Stimulated activated CD8-positive, alpha-beta memory T cell treated with anti-CD3 and anti-CD28 coated beads, Interleukin-15, amount 100 ng/mL, for 24 hours (primary cell): ENCODE measurements around the gene CLTCL1.
A peak's percentile ranks its signal among the peaks of the same experiment; 100 is the strongest.

Experiments used
- DNase-seq: peaks from one replicate; pipeline ENCODE4 v3.0.0-alpha.2; 2020; ENCODE audit warnings: low read depth

The CLTCL1 gene

DNA sequence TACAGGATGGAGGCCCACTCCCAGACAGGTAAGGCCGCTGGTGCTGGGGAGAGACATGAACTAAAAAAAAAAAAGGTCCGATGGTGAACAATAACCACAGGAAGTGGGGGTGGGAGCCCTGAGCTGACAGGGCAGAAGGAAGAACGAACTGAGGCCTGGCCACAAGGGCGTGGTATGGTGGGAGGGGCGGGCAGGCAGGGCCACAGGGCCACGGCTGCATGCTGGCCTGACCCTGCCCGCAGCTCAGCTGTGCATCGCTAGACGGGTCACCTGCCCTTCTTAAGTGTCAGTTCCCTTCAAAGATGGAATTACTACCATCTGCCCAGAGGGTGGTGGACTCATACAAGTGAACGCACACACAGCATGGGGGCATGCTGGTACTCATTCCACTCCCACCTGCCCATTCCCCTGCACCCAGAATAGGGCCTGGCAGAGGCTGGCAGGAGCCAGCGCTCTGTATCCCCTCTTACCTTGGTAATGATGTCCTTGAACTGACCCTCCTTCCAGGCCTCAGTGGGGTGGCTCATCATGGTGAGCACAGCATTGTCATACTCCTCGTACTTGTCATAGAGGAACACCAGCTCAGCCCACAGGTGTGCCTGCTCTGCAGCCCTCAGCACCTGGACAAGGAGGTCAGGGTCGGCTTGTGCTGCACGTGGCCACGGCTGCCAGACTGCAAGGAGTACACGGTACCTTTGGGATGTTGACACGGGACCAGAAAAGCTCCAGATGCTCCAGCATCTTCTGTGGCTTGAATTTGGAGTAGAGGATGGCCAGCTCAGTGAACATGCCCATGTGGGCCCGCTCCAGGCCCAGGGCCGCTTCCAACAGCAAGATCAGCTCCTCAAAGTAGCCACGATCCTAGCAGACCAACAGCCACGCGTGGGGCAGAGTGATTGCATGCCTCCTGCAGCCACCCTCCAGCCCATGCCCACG, 95.5 kb downstream of the CLTCL1 start:
- no peak for DNase-seq

DNA sequence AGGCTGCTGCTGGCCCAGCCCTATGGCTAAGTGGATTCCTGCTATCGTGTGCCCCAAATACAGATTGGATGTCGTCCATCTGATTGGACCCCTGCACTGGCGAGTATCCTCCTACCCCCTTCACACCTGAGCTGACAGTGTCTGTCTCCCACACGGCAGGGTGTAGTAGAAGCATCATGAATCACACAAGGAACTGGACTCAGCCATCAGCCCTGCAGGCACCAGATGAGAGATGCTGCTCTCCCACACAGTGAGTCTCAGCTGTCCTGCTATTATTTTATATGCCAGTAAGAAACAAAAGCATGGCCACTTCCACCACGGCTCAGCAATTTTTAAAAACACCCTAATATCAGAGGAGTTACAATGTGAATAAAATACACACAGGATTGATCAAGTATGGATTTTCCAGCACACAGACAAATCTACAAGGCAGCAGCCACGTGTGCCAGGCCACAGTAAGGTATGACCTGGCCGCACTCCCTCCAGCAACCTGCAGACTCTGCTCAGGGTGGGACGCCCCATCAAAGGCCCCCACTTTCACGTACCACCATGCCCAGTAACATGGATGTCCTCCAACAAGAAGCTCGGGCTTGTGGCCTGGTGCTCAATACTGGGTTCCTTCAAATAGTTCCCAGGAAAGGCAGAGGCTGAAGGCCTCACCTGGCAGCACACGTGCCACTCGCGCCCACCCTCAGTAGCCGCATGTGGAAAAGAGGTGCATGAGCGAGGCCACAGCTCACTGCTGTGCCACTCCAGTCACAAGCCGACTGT, 96.6 kb downstream of the CLTCL1 start:
- DNase-seq = no peak

DNA sequence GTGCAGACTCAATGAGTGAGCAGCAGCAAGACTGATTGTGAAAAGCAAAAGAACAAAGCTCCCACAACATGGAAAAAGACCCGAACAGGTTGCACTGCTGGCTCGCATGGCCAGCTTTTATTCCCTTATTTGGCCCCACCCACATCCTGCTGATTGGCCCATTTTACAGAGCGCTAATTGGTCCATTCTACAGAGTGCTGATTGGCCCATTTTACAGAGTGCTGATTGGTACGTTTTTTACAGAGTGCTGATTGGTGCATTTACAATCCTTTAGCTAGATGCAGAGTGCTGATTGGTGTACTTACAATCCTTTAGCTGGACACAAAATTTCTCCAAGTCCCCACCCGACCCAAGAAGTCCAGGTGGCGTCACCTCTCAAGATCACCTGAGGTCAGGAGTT, 97.6 kb downstream of the CLTCL1 start:
- DNase-seq = no peak

DNA sequence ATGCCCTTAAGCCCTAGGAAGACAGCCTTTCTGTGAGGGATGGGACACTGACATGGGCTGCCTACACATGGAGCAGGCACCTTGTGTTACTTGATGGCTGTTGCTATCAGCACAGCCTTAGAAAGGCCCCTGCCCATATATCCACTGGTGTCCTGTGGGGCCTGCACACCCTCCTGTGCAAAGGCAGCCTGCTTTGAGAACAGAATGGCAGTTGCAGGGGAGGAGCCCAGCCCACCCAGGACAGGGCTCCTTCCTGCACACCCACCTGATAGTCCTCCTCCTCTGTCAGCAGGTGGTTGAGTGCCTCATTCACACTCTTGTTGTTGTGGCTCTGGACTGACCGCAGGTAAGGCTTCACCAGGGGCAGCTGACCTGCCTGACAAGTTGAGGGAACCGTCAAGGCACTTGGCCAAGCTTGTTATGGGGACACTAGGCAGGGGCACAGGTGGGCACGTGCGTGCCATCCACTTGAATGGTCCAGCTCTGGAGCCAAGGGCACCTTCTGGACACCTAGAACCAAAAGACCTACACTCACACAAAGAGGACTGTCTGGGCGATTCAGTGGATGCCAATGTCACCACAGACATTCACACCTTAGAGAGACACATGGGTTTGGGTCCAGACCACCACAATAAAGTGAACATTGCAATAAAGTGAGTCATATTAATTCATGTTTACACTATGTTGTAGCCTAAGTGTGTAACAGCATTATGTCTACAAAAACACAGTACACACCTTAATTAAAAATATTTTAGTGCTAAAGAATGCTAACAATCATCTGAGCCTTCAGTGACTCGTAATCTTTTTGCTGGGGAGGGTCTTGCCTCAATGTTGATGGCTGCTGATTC, 103.6 kb downstream of the CLTCL1 start:
- DNase-seq = no peak

GRCh38 chr22:19184276-19184997, 107.1 kb downstream of the CLTCL1 start:
- no peak for DNase-seq

GRCh38 chr22:19183216-19183615, 108.3 kb downstream of the CLTCL1 start:
- DNase-seq = no peak

DNA sequence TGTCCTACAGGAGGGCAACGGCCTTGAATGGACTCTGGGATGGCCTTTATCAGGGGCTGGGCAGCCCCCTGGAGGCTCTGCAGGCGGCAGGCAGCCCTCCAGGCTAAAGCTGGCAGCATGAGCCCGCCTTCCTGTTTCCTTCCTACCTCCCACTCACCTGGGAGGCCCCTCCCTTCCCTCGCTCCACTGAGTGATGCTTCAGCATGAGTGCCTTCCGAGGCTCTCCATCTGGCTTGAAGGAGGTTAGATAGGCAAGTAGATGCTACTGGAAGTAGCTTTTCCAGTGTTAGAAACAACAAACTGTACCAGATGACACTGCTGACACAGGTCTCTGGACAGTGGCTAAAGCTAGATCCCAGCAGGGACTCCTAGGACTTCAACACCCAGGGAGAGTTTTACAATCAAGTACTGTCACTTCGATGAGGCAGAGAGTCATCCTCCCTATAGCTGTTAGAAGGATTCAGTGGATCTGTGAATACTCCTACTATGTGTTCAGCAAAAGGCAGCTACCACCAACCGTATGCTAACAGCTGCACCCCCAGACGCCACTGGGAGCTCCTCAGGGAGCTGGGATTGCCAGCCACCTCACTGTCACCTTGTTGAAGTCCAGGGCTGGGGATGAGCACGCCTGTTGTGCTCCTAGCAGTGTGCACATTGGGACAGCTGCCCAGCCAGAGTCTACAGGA, 108.9 kb downstream of the CLTCL1 start:
- DNase-seq = no peak

DNA sequence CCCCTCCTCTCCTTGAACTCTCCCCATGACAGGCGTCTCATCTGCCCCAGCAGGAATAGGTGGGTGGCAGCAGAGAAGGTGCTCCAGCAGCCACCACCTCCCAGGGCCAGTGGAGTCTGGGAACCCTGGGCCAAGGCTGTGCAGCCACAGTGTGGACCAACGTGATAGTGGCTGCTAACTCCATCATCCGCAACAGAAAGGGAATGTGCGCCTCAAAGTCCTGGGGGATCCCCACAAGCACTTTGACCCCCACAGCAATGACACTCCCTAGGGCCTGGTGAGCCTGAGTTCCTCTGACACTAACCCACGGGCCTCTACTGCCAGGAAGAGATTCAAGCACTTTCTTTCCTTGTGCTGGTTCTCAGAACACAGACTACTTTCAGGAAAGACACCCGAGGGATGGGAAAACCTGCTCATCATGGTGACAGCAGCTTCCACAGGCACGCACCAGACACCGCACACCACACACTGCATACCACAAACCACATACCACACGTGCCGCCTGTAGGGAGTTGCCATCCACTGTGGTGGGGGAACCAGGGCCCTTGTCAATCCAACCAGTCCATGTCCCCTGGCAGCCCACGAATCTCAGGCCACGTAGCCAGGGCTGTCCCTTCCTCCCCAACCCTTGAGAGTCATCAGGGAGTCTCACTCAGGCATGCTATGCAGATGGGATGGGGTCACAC, 109.6 kb downstream of the CLTCL1 start:
- no peak for DNase-seq

DNA sequence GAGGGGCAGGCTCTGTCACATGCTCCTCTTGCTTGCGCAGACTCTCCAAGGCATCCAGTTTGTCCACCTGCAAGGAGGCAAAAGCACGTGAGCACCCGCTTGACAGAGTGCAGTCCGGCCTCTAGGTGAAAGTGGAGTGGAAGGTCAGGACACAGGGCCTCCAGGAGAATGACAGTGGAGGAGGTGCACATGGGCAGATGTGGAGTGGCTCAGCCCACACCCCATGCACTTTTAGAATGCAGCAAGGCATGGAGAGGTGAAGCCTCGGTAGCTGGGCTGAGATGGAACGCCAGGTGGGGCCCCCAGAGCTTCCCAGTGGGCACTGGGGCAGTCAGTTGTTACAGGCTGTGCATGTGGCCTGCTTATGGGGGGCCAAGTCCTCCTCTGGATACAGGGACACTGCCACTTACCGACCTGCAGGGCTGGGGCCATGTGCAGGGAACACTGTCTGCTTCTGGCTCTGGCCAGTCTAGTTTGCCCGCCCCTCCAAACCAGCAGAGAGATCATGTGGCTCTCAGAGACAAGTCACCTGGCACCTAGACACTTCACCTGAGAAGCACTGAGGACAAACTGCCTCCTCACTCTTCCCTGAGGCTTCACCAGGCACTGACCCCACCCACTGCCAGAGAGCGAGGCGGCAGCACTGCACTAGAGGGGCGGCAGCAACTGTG, 110.6 kb downstream of the CLTCL1 start:
- no peak for DNase-seq

GRCh38 chr22:19180234-19180633, 111.3 kb downstream of the CLTCL1 start:
- DNase-seq = no peak

- no peak for DNase-seq
Measured at GRCh38 chr22:19179497-19180048, 111.9 kb downstream of the CLTCL1 start.

- peak; percentile 82 for DNase-seq
Measured at GRCh38 chr22:19178657-19179496, 112.6 kb downstream of the CLTCL1 start, which contains the start of gene SLC25A1. Gene SLC25A1 (minus strand): TSS chr22:19178736. CDS start chr22:19178673, 63 bp downstream.

GRCh38 chr22:19178065-19178656, 113.4 kb downstream of the CLTCL1 start:
- no peak for DNase-seq

DNA sequence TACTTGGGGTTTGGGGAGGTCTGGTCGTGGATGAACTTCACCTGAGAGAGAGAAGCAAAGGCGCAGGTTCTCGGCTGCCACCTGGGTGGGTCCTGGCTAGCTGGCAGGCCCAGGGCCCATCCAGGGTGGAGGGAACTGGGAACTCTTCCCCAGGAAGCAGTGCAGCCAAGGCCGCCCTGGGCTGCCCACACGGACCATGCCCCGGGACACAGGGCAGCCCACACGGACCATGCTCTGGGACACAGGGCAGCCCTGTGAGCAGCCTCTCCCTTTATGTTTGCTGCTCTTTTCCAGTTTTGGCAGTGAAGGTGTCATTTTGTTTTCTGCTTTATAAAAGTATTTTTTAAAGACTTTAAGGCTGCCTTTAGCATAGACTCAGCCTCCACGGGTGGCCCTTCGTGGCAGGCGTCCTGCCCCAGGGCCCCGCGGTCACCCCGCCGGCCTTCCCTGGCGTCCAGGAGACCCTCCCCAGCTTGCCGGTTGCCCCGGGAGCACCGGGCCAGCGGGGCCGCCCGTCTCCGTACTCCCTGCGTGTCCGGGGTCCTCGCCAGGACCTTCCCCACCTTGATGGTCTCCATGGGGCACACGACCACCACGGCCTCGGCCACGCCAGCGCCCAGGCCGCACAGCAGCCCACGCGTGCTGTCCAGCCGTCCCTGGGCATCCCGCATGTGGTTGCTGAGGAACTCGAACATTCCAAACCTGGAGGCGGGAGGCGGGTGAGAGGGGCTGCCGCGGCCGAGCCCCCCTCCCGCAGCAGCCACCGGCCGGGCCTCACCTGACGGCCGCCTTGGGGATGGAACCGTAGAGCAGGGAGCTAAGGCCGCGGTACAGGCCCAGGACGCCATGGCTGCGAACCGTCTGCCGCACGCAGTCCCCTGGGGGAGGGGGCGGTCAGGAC, 114.1 kb downstream of the CLTCL1 start:
- DNase-seq = no peak

DNA sequence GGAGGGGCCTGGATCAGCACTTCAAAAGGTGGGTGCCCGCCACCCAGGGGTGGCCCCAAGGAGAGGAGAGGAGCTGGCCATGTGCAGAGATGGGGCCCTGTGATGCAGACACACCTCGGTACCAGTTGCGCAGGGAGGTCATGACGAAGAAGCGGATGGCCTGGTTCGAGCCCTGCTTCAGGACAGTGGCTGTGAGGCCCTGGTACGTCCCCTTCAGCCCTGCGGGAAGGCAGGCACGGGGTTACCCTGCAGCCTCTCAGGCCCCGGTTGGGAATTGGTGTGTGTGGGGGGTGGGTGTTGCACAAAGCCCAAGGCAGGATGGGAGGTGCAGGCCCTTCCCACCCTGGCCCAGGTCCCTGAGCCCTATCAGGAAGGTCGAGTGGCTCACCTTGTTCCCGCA, 114.8 kb downstream of the CLTCL1 start:
- DNase-seq = no peak

GRCh38 chr22:19176175-19176643, 115.3 kb downstream of the CLTCL1 start:
- no peak for DNase-seq
